ENCODE results near the gene TMTC2.

DNA sequence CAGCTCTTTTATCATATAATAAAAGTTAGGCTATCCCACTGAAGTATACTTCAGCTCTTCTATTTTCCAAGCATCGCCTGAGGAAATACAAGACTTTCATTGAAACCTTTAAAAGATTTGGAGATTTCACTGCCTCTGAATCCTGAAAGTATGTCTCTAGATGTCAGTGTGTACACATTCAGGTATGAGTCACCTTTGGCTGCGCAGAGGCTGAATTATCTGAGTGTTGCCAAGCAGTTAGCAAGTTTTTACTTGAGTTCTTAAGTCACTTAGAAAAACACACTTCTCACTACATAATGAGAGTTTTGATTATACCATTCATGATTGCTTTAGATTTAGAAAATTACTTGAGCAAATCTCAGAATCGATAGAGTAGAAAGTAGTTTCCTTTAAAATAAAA, 210.3 kb downstream of the TMTC2 start:
- TF ChIP-seq, protein P1, sequence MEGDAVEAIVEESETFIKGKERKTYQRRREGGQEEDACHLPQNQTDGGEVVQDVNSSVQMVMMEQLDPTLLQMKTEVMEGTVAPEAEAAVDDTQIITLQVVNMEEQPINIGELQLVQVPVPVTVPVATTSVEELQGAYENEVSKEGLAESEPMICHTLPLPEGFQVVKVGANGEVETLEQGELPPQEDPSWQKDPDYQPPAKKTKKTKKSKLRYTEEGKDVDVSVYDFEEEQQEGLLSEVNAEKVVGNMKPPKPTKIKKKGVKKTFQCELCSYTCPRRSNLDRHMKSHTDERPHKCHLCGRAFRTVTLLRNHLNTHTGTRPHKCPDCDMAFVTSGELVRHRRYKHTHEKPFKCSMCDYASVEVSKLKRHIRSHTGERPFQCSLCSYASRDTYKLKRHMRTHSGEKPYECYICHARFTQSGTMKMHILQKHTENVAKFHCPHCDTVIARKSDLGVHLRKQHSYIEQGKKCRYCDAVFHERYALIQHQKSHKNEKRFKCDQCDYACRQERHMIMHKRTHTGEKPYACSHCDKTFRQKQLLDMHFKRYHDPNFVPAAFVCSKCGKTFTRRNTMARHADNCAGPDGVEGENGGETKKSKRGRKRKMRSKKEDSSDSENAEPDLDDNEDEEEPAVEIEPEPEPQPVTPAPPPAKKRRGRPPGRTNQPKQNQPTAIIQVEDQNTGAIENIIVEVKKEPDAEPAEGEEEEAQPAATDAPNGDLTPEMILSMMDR (IDR thresholded peaks at IDR 0.05) = peak in 2 of 6 experiments; percentile 29 to 34
- no peak for TF ChIP-seq POLR2A (IDR thresholded peaks at IDR 0.05)
